HG03025 (cell line): ENCODE measurements around the gene ANKH.
"Not testable (repeated sequence)": the region's sequence is repeated elsewhere in the genome, so short reads cannot be mapped to it uniquely, and the experiment has no call there.

Experiments
- ATAC-seq: cut with Tn5 transposase; IDR thresholded peaks from one replicate; pipeline ENCODE4 v1.9.1; 2021; ENCODE audit warnings: mild to moderate bottlenecking, moderate library complexity; ENCODE audit not compliant: unreplicated experiment, low FRiP score

Gene ANKH

GRCh38 chr5:14831006-14831338, 40.6 kb downstream of the ANKH start:
- no peak for ATAC-seq

DNA sequence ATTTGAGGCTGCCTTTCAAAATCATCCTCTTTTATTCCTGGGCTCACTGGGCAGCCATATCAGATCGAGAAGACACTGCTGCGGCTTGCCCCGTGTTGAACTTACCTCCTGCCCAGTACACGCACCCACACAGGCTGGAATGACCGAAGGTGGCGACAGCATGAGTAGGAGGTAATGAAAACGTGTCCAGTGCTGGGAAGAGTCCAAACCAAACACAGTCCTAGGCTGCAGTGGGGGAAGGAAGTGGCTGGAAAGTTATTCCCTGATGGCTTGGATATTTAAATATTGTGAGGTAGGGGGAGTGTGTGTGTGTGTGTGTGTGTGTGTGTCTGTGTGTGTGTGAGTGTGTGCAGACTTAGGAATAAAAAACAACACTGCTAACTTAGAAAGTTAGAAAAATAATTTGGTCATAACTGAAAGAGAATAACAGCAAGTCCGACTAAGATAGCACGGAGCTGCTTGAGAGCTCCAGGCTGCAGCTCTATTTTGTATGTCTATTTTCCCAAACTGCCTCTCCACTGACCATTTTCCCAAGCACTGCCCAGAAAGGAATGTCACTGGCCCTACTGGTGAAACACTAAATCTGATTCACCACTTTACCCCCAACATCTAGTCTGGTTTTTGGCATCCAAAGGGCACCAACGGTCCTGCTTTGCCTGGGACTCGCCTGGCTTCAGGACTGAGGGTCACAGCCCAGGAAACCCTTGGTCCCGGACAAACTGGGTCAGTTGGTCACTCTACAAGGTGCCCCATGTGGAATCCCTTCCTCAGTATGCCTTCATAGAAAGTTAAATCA, 41.2 kb downstream of the ANKH start:
- no peak for ATAC-seq

- ATAC-seq: no peak
Observed at GRCh38 chr5:14829396-14829795, 42.2 kb downstream of the ANKH start.

DNA sequence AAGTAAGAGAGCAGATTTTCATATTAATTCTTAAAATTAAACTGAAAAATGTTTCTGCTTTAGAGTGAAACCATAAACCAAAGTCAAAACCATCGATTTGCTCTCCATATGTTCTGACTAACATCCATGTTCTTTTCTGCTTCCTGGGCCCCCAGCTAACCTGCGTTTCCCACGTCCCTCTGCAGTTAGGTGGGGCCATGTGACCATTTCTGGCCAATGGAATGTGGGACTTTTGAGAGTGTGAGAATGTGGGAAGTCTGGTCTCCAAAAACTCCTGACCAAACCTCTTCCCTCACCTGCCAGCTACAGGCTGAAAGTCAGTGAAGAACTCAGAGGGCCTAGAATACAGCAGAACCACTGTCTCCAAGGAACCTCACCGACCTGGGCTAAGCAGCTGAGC, 44.9 kb downstream of the ANKH start:
- ATAC-seq: no peak

DNA sequence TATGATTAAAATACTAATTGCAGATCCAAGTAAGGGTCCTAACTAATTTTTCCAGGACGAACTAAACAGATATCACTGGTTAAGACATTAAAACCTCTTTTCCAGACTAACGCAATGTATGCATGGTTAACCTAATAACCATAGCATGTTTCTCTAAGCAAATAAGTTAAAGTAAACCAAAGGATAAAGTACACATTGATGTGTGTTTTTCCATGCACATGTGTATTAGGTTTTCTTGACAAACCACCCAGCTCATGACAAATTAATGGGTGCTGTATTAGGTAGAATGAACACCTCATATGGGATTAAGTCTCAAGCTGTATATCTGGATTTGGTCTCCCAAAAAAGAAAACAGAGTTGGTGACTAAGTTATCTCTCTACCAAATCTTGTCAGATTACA, 45.6 kb downstream of the ANKH start:
- ATAC-seq: no peak

DNA sequence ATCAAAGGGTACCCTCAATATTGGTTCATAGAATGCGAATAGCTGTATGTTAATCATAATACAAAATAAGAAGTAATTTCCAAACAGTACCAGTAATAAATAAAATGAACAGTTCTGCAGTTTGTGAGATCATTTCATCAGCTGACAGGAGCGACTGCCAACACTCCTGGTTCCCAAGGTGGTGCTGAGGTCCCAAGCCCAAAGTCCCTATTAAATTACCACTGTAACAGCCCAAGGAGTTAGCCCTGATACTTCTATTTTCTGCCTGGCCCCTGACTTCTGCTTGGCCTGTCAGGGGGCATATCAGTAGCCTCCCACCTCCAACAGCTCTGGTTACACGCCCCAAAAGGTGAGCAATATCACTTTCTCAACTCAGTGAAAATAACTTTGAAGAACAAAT, 47.1 kb downstream of the ANKH start:
- ATAC-seq: no peak

DNA sequence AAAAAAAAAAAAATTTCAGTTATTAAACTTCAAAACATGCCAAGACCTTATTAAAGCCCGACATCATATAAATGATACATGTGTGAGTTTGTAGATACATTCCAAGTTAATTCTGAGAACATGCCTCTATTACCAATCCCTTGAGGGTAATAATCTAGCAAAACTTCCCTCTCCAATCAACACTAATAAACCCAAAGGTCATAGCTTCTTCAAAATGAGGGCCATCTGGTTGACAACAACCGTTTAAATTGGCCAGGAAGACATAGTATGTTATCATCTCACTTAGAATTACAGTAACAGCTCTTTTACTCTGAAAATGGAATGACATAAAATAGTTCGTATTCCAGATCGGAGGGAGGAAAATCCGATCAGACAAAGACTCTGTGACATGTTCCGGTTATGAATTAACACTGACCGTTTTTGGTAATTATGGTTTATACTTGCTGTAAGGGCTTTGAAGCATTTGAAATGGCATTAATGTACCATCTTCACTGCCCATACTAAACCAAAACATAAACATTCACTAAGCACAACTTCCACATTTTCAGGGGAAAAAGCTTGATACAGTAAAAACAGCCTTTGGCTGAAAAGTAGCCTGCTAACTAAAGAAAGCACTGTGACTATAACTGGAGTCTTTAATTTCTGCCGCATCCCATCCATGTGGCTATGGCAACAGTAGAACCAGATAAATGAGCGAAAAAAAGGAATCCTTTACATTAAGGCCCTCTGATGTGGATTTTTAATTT, 50.3 kb downstream of the ANKH start:
- no peak for ATAC-seq

DNA sequence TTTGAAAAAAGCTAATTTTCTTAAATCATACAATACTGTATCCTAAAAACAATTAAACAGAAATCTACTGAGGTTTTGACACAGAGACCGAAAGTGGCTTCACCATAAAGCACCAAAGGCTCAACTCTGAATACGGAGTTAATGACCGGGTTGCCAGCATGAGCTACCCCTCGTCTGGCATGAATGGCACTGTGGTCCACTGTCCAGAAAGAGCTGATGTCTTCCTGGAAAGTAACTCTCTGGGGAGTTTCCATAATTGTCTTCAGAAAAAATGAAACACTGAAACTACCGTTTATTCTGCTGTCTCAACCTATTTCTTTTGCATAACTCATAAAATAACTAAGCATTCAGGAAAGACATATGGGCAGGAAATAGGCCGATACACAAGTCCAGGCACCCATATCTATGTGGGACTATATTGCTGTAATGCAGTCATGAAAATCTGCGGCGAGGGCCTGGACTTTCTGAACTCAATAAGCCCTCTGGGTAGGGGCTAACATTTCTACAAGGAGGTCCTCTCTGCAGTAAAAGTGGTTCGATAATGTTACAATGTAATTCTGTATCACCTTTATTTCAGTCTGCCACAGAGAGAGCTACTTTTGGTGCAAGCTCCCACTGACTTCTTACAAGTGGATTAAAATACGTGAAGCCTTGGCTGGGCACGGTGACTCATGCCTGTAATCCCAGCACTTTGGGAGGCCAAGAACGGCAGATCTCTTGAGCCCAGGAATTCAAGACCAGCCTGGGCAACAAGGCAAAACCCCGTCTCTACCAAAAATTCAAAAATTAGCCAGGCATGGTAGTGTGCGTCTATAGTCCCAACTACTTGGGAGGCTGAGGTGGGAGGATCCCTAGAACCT, 52.4 kb downstream of the ANKH start:
- no peak for ATAC-seq

DNA sequence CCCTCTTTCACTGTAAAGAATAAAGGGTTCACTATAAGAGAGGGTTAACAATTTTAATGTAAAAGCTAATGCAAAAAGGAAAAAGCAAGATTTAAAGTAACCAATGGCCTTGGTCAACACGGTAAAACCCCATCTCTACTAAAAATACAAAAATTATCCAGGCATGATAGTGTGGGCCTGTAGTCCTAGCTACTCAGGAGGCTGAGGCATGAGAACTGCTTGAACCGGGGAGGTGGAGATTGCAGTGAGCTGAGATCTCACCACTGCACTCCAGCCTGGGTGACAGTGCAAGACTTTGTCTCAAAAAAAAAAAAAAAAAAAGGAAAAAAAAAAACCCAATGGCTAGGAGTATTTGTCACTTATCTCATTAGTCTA, 53.8 kb downstream of the ANKH start:
- not testable (repeated sequence) for ATAC-seq

DNA sequence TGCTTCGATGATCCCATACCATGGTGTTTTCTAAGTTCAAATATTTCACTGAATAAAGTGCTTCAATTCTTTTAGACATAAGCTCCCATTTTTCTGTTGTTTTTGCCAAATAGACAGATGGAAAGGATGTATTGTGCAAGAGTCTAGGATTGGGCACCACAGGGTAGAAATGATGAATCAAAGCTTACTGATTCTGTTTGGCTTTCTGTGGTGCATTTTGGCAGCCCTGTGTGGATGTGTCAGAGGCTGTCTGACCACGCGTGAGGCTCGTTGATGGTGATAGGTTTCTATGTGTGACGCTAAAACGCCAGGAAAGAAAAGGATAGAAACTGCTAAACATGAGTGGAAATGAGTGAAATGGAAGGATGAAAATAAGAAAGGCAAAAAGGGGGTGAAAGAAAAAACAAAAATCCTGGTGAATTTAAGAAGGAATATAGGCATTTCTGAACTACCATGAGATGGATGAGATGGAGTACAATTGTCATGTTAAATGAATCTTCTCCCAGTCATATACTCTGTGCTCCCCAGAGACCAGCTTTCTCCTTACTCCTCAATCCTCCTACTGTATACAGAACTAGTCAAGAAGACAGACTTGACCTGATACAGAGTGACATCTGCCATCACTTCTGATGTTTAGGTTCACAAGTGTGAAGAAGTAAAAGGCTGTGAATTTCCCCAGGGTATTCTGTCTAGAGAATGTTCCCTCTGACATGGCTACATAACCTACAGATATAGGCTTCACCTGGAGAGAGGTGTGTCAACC, 54.4 kb downstream of the ANKH start:
- ATAC-seq: no peak

- no peak for ATAC-seq
Observed at GRCh38 chr5:14816374-14816998, 55.1 kb downstream of the ANKH start.

DNA sequence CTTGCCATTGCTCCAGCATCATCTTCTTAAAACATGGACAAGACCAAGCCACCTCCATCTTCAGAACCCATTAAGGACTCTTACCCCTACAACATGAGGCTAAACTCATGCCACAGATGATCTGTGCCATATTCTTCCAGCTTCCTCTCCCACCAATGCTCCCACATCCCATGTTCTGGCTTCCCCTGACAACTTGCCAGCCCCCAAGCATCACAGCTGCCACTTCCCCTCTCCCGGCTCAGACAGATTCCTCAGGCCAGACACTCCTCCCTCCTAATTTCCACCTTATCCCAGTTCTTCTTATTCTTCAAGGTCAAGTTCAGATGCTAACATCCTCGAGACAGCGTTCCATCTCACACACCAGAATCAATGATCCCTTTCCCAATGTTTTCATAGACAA, 57.8 kb downstream of the ANKH start:
- ATAC-seq: no peak

DNA sequence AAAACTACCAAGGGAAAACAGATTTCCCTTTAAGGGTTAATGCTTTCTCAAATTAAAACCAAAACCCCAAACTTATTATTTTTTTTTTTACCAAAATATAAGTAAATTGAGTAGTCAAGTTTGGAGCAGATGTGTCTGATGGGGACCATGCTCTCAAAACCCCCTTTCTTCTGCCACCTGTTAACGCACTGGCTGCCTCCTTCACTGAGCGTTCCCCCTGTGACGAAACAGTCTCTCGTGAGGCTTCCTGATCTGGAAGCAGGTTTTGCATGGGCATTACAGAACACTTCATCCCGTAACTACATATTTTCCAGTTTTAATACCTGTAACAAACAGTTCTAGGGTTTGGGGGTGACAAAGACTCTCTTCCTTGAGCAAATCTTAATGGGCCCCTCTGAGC, 59.4 kb downstream of the ANKH start:
- no peak for ATAC-seq

DNA sequence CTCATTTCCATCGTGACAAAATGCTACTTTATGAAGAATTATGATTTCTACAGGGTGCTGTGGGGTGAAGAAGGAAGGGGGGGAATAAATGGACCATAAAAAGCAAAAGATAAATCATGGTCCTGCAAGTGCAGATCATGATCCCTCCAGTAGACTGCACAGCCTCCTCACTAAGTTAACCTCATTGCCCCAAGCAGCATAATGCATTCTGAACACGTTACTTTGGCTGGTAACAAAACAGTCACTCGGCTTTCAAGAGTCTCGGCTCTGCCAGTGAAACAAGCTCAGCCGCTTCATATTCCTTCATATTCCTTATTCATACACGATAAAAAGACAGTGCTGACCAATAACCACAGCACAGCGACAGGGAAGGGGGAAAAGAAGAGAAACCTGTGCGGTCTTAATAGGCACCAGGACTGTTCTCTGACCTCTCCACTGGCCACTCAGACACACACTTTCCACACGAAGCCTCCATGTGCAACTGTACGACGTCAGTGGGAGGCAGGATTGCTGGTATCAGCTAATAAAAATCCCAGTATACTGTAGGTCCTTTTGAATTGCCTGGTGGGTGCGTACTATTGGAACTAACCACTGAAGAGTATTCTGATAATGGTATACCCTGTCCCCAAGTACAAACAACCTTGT, 60.5 kb downstream of the ANKH start:
- ATAC-seq: no peak

DNA sequence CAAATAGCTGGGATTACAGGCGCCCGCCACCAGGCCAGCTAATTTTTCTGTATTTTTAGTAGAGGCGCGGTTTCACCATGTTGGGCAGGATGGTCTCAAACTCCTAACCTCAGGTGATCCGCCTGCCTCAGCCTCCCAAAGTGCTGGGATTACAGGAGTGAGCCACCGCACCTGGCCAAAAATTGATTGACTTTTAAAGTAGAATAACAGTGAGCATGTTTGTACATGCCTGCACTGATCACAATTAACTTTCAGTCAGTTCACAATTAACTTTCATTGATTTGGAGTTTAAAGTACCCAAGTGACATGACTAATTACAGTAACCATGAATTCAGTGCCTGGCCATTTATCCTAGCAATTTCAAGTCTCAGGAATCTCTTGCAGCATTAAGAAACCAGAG, 61.3 kb downstream of the ANKH start:
- no peak for ATAC-seq

DNA sequence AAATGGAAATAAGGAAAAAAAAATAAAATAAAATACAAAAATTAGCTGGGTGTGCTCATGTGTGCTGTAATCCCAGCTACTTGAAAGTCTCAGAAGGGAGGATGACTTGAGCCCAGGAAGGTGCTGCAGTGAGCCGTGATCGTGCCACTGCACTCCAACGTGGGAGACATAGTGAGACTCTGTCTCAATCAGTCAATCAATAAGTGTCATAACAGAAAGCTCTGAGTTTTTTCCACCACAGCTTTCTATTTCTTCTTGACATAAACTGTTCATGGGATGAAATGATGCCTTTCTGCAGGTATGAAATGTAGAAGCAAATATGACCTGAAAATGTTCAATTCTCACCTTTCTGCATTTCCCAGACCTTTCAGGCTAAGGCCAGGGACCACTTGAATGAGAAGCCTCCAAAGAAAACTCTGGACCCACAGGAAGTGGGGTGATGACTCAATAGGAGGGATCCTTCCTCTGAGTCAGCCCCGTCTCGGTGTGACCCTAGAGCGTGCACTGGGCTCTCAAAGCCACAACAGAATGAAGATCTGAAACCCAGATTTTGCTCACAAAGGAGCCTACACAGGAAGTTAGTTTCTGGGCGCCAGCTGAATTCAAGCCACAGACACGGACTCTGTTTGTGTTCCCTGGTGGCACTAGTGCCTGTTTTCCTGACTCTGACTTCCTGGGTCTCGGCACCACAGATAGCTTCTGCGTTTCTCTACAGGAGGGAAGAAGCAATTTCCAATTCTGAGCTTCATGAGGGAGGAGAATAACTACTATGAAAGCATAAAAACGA, 62.0 kb downstream of the ANKH start:
- peak; percentile 100 for ATAC-seq

- ATAC-seq: no peak
Observed at GRCh38 chr5:14807471-14807870, 64.1 kb downstream of the ANKH start.

DNA sequence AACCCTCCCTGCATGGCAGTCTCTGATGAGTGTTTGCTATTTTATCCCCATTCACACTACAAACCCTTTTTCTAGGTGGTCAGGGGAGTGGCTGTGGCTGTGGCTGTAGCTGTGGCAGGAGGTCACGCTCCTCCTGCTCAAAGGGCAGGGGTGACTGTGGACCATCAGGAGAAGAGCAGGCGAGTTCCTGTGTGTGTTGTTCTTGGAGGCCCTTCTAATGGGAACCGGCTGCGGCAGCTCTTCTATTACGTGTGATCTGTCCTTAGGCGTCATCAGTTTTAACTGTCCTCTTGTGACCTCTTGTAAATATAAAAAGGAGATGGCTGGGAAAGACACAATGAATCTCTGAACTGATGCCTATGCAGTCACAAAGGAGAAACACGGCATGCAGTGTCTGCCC, 65.1 kb downstream of the ANKH start:
- no peak for ATAC-seq

DNA sequence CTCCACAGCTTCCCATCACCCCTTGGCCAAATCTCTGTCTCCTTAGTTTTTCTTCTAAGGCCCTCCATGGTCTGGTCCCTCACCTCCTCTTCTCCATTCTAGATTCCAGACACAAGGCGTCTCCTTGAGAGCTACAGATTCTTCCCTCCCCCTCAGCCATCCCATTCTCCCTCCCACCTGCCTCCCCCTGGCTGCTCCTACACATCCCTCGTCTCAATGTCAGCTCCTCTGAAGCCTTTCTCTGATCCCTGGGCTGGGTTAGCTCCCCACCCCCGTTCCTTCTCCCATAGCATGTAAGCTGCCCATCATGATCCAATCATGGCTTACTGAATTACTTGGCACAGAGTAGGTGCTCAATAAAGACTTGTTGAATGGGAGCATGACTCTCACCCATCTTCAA, 69.0 kb downstream of the ANKH start:
- no peak for ATAC-seq
